GM19238 (cell line): ENCODE measurements around the gene OTOGL.
"Not testable (repeated sequence)": the region's sequence is repeated elsewhere in the genome, so short reads cannot be mapped to it uniquely, and the experiment has no call there.

Source experiments
- DNase-seq: peaks from one replicate; pipeline ENCODE4 v3.0.0; 2011; ENCODE audit warnings: low spot score; ENCODE audit not compliant: insufficient read length

OTOGL gene, protein sequence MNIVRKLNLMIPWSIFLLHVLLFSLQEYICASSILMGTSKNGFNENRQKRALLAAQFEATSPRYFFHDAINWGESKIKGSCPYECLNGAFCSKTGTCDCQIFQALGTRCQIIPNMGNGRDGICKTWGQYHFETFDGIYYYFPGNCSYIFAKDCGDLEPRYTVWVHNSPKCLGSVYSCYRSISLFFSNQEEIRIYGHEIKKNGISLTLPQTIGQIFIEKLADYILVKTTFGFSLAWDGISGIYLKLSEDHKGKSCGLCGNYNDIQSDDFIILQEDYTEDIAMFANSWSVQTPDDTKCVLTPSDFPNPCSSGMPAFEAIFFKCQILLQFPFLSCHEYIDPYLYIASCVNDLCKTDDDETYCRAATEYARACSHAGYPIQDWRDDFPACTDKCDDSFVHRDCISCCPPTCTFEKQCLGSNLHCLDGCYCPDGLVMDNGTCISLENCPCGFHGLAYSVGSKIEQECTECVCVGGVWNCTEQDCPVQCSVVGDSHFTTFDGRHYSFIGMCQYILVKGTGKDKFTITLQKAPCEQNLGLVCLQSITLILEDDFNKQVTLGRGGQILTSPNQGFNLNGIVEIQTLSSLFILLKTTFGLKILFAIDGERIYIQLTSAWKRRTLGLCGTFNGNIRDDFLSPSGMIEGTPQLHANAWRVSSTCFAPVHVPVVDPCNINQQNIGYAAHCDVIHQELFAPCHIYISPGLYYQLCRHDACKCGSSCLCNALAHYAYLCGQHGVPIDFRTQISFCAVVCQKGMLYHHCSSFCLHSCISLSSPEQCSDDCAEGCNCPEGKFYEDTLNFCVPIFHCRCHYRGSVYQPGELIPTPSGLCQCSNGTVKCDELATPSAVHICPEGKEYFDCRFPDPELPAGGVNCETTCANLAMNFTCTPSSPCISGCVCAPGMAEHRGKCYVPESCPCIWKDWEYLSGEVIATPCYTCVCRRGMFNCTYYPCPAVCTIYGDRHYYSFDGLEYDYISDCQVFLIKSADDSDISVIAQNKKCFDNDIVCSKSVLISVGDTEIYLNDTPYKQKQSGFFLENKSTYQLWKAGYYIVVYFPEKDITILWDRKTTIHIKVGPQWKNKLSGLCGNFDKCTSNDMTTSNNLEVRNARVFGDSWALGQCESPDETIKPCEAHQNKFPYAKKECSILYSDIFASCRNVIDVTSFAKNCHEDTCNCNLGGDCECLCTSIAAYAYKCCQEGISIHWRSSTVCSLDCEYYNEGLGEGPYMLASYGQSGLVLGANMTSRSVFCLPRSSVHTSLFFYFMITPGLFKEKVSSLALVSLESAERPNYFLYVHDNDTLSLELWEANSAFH (N-terminal part only)

DNA sequence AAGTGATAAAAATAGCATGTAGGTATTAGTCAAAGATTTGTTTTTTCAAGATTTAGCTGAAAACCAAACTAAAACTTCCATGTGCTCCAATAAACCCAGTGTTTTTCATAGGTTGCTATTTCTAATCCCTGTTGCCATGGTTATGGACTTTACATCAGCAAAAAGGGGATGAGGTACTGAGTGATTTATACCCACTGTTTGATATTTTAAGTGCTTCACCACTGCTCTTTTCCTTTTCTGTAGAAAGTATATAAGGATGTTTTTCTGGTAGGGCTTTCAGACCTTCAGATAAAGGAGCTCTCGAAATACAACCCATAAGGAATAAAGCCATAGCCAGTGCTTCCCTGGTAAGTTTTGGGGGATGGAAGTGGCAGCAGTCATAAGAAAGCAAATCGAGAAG, at the start of gene OTOGL:
TSS of gene OTOGL (plus strand) at position 279 of the 400 bp plus-strand sequence. CDS start 109,895 bp downstream, outside the sequence.
- DNase-seq, result no peak

DNA sequence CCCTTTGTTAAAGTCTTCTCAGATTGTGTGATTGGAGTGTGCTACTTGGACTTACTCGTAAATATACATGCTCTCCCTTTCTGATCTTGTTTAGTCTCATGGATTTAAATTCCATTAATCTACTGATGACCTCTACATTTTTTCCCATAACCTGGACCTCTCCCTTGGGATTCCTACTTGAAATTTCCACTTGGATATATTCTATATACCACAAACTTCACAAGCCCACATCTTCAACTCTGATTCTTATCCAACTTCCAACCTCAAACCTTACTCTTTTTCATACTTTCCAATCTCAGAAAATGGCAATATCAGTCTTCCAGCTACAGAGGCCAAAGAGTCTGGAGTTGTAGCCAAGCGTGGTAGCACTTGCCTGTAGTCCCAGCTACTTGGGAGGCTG, 49.1 kb upstream of the OTOGL start:
- no peak for DNase-seq

DNA sequence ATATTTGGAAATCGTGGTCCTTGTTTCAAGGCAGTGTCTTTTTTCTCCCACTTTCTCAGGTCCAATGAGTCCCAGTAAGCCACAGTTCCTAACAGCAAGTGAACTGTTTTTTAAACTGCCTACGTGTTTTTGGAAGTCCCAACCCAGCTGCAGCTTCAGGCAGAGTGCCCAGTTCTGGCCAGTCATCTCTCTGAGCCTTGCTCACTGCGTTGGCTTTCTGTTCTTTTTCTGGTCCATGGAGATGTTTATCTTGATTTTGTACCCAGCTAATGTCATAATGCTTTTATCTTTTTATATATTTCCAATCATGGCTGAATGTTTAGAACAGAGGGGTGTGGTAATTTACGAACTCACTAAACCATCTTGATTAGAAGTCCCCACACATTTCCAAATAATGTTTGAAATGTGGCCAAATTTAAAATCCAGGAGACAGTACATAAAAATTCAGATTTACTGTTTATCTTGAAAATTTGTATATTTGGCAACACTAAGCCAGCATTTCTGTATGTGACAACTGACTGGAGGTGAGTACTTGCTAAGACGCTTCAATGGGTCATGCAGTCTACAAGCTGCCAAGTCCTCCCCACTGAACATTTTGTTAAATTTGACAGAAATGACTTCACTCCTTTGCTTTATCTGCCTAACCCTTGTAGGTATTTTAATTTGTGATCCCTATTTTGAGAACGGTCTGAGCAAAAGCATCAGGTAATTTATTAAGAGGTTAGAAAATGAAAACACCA, 46.1 kb upstream of the OTOGL start:
- no peak for DNase-seq

DNA sequence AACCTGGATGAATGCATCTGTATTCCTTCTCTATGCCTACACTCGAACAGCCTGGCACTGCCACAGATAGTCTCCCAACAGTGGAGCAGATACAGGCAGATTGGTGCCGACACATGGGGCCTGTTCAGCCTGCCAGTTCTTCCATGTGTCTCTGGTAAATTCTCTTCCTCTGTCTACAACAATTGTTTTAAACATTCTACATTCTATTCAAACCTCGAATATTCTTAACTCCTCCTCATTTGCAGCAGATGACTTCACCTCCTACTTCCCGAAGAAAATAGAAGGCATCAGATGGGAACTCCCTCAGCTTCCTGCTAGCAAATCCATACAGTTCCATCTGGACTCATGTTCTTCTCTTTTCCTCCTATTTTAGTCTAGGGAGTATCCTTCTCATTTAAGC, 43.1 kb upstream of the OTOGL start:
- DNase-seq, result no peak

DNA sequence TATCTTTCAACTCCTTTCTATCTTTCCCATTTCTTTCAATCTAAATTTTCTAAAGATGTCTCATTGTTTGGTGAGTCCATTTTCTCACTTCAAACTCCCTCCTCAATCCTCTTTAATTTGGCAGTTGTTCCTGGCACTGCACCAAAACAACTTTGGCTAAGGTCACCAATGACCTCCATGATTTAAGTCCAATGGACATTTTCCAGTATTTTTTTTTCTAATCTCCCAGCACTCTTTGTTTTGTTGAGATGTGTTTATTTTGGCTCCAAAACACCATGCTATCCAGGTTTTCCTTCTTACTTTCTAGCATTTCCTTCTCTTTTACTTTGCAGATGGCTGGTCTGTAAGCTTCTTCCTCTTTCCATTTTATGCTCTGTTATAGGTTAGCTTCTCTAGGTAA, 42.5 kb upstream of the OTOGL start:
- no peak for DNase-seq

DNA sequence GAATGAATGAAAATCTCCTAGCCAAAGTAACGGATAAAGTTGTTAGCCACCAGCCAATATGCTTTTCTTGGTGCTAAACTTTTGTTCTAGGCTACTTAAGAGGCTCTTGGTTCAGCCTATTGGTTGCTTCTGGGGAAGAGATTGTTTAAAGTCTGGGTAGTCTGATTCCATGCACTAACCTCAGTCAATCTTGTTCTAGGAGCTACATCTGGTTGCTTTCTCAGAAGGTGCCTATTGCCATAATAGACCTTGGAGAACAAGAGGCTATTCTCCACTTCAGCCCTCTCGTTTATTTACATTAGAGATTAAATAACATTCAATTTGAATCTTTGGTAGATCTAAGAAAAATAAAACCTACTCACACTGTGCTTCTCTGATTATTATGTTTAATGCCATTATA, 40.8 kb upstream of the OTOGL start:
- DNase-seq, result no peak

DNA sequence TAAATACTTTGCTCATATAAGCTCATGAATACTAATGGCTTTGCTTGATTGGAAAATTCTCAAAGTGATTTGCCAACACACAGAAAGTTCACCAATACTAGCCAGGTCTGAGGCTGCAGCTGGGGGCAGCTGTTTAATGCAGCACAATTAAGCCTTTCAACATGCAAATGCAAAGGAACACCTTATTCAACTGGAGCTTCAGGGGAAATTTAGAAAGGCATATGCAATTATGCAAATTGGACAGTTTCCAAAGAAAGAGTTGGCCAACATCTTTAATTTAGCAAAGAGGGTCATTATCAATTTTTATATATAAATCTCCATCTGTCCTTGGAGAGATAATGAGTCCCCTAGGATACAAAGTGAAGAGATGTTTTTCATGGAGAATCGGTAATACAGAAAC, 40.2 kb upstream of the OTOGL start:
- no peak for DNase-seq

DNA sequence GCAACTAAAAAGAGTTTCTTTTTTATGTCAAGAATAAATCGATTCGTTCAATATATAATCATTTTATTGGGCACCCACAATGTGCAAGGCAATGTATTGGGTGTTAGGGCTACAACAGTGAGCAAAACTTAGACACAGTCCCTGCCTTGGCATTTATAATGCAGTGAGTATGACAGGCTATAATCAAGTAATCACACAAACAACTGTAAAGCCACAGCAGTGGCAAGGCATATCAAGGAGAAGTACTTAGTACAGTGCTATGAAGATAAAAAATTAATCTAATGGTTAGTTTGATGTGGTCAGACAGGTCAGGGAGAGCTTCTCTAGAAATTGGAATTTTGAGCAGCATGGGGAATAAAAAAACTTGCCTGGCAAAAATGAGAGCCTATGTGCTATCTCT, 39.5 kb upstream of the OTOGL start:
- no peak for DNase-seq

DNA sequence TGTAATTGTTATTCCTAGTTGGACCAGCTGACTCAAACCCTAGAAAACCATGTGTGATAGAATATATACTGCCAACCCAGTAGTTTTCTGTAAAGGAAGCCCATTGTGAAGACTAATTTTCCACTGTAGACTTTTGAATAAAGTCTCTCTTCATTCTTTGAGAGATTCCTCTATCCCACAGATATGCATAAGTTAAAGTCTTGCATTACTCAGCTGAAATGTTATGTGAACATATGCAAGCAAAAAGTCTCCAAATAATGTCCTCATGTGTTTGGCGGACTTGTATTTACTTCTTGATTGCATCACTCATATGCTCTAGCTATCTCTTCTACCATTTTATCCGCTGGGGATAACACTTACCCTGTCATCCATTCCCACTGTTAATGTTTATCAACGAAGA, 35.1 kb upstream of the OTOGL start:
- DNase-seq, result no peak

DNA sequence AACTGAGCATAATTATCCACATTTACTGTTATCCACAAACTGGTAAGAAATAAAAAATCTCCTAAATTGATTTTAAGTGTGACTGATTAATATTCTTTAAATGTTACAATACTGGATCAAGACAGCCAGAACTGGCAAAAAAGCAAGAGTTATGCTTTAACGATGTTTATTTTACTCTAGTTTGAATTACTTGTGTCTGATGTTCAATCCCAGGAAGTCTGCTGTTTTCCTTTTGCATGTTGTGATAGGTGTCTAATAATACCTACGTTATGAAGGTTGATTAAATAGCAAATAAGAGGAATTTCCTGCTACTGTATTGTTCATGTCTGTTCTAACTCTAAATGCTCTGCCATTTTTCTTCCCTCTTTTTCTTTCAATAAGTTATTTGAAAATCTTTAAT, 34.4 kb upstream of the OTOGL start:
- DNase-seq, result no peak

DNA sequence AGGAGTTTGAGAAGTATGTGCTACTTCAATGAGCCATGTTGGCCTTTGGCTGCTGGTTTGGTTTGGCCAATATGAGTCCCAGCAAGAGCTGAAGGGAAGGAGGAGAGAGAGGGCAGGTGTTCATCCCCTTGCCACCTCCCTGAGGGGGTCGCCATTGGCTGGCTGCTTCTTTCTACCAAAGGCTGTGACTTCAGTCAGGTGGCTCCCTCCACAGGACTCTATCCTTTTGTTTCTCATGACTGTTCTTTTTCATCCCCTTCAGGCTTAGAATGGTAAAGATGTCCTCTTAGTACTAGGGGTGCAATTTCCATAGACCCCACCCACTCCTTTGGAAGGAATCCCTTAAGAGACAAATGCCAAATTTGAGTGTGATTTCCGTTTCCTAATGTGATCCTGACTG, 31.2 kb upstream of the OTOGL start:
- no peak for DNase-seq

DNA sequence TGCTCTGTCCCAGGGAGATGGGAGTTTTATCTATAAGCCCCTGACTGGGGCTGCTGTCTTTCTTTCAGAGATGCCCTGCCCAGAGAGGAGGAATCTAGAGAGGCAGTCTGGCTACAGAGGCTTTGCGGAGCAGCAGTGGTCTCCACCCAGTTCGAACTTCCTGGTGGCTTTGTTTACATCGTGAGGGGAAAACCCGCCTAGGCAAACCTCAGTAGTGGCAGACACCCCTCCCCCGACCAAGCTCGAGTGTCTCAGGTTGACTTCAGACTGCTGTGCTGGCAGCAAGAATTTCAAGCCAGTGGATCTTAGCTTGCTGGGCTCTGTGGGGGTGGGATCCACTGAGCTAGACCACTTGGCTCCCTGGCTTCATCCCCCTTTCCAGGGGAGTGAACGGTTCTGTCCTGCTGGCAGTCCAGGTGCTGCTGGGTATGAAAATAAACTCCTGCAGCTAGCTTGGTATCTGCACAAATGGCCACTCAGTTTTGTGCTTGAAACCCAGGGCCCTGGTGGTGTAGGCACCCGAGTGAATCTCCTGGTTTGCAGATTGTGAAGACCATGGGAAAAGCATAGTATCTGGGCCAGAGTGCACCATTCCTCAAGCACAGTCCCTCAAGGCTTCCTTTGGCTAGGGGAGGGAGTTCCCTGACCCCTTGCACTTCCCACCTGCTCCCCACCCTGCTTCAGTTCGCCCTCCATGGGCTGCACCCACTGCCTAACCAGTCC, 15.3 kb upstream of the OTOGL start:
- not testable (repeated sequence) for DNase-seq

DNA sequence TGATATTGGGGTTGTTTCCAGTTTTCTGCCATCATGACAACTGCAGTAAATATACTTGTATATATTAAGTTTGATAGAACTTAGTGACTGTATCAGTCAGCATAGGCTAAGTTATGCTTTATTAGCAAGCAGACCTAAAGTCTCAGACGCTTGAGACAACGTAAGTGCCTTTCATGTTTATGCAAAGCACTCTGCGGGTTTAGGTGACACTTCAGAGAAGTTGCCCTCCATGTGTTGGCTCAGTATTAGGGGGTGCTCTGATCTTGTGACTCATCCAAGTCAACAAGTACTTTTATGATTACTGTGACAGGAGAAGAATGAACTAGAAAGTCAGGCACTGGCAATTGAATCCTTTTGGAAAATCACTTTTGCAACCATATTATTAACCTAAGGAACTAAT, 13.3 kb upstream of the OTOGL start:
- no peak for DNase-seq

DNA sequence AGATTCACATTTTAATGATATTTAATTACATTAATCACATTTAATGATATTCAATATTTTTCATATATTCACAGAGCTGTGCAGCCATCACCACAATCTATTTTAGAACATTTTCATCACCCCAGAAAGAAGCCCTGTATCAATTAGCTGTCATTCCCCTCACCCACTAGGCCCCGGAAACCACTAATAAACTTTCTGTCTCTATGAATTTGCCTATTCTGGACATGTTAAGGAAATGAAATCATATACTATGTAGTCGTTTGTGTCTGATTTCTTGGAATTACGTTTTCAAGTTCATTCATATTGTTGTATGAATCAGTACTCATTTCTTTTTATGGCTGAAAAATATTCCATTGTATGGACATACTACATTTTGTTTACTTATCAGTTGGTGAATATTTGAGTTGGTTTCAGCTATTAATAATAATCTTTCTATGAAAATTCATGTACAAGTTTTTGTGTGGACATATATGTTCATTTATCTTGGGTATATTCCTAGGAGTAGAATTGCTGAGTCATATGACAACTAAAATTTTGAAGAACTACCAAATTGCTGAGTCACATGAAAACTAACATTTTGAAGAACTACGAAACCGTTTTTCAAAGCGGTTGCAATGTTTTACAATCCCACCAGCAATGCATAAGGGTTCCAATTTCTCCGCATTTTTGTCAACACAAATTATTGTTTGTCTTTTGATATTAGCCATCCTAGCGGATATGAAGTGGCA, 11.7 kb upstream of the OTOGL start:
- no peak for DNase-seq

DNA sequence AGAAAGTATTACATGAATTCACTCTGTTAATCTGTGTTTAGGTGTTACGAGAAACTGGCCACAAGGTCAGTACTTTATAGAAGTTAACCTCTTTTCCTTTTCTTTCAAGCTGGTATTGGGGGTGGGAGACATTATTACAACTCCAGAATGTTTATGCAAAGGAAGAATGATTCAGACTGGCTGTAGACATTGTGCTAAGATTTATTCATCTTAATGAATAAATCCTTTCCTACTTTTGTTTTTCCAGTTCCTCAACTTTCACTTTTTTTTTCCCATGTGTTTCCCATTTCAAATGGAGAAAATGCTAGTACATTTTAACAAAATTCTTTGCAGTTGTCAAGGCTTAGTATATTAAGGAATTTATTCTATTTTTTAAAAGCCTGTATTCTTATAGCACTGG, 1.3 kb downstream of the OTOGL start:
- DNase-seq, result no peak

DNA sequence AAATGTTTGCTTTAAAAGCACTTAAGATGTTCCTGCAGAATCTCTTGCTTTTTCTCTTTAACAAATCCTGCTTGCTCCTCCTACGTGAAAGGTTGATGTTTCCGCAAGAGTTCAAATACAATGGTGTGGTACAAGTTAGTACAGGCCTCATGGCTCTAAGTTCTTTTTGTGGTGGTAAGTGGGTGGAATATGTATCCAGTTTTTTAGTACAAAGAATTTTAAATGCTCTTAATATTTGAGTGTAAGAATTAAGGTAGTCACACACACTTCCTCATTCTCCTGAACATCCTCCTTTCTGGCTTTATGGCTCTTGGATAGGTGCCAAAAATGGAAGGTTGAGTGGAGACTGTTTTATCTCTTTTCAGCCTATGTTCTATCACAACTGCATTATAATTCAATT, 1.8 kb downstream of the OTOGL start:
- DNase-seq, result no peak

DNA sequence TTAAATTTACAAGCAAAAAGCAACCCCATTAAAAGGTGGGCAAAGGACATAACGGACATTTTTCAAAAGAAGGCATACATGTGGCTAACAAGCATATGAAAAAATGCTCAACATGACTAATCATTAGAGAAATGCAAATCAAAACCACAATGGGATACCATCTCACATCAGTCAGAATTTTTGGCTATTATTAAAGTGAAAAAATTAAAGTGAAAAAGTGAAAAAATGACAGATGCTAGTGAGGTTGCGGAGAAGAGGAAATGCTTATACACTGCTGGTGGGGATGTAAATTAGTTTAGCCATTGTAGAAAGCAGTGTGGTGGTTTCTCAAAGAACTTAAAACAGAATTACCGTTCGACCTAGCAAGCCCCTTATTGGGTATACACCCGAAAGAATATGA, 7.9 kb downstream of the OTOGL start:
- no peak for DNase-seq

DNA sequence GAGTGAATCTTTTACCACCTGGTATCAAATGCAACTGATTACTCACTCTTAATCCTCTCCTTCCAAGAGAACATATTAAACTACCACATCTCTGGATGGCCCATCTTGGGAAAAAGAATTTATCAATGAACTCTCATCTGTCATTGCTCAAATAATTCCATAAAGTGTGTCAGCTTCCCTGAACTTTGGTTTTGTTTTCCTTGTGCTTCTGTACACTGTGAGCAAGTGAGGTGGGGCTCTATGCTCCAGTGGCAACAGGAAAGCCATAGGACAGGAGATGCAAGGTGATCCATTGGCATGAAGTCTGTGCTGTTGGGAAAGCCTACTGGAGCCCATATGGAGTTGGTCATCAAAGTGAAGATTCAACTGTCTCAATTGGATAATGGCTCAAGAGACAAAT, 17.4 kb downstream of the OTOGL start:
- no peak for DNase-seq

DNA sequence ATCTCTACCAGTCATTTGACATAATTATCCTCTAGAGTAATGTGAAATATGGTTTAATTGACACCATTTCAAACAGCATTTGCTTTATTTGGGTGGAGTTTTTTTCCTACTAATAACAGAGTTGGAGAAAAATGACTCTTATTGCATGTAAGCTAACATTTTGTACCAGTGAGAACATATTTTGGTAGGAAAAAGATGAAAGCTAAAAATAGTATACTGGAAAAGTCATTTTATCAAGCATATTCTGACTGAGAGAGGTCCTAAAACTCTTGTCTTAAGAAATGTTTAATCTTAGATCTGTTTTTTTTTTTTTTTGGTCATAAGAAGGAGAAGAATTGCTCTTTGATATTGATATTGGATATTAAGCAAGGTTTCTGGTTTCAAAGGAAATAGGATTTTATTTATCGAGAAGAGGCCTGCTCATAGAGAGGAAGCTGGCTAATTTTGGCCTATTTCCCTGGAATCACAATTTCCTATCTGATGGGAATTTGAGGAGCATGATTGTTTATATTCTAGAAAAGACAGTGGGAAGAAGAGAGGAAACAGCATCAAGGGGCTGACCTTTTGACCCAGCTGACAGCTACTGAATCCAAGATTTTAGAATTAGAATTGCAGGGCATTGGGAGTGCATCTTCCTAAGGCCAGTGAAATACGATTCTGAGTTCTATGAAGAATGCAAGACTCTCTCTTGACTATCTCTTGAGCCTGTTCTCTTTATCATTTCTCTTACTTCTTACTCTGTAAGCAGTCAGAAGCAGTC, 19.4 kb downstream of the OTOGL start:
- no peak for DNase-seq
